ENCODE measurements around the gene SRRM3. TPM values are rescaled to one million over a fixed set of nuclear protein-coding genes. Genes with fewer than 3 reads are reported as not detected.

Gene SRRM3
- total and polyA plus RNA-seq, 2 experiments from 2014 or later = 0.39 to 0.65 TPM

DNA sequence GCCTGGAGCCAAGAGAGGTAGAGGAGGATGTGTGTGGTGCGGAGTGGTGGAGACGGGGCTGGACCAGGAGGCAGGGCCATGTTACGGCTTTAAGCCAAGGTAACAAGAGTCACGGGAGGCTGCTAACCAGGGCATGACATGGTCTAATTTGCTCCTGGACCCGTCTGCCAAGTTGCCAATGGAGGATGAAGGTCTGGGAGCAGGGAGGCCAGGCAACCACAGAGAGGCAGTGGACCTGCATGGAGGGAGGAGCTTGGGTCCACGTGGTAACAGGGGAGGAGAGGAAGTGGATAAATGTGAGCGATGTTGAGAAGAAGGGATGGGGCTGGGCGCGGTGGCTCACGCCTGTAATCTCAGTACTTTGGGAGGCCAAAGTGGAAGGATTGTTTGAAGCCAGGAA is 31.0 kb downstream of the SRRM3 start:
- Histone ChIP-seq H3K27ac (no peak overlapping the region), H3K4me1 (ENCODE audit: insufficient read depth) (no peaks in the 10 kb centered on the region), H3K9ac (no peak overlapping the region), H3K27me3 (replicated peaks; ENCODE audit: insufficient read depth) (0 out of 2 replicates have a peak, but pooled peaks cover 6% of the 10 kb centered on the region), H3F3A (ENCODE audit: insufficient read depth) (no peaks in the 10 kb centered on the region), H2AFZ (no peak overlapping the region), H3K4me2 (ENCODE audit: unreplicated experiment) (no peak overlapping the region), H3K9me2 (ENCODE audit: insufficient read depth) (no peaks in the 10 kb centered on the region), H3K79me2 (ENCODE audit: insufficient read depth) (no peaks in the 10 kb centered on the region), H3K4me3 (no peak overlapping the region), H3K36me3 (ENCODE audit: low read depth) (no peaks in the 10 kb centered on the region), H4K20me1 (ENCODE audit: insufficient read depth) (no peaks in the 10 kb centered on the region), H3K9me3 (ENCODE audit: low read depth) (no peaks in the 10 kb centered on the region)
- in situ Hi-C loops (cut with MboI) = no loop called here
- DNase-seq = no peak
- WGBS, 2 experiments (ENCODE audit: low coverage in 1 of 2, low lambda C conversion rate in 2 of 2, missing lambda C conversion rate in 2 of 2) = 55 to 56% methylated on average over 9 to 10 of the region's 10 CpGs
- no peak for TF ChIP-seq EZH2phosphoT487 (IDR thresholded peaks at IDR 0.05; ENCODE audit: insufficient read depth, low read depth)
- no peak for TF ChIP-seq EZH2 (IDR thresholded peaks at IDR 0.05; ENCODE audit: insufficient read depth, poor library complexity, severe bottlenecking)

DNA sequence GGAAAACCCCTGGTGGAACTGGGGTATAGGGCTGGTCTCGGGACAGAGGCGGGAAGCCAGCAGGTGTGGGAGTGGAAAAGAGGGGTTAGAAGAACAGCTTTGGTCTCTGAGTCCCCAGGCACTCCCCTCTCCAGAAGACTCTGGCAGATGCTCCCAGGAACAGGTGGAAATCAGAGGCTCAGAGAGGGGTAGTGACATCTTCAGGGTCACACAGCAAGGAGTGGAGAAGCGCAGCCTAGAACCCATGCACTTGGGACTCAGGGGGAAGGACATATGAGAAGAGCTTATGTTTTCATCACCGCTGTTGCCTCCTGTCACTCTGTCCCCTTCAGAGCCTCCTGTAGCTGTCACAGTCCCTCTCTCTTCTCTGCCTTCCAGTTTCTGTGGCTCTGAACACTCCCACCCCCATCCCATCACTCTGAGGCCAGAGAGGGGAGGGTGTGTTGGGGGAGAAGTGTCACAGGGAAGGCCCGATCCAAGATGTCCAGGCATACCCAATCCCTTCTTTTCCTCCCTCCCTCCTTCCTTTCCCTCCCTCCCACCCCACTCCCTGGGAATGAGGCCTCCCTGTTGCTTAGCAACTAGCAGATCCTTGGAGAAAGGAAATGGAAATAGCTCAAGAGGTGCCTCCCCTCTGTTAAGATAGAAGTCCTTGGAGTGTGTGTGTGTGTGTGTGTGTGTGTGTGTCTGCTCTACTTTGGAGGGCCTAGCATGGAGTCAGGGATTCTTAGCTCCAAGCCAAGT is 32.0 kb downstream of the SRRM3 start:
- WGBS, 2 experiments (ENCODE audit: low coverage in 1 of 2, low lambda C conversion rate in 2 of 2, missing lambda C conversion rate in 2 of 2) = 62 to 63% methylated on average over 5 of the region's 5 CpGs
- Histone ChIP-seq H3K9ac (no peak overlapping the region), H3F3A (ENCODE audit: insufficient read depth) (no peaks in the 10 kb centered on the region), H3K36me3 (ENCODE audit: low read depth) (no peaks in the 10 kb centered on the region), H4K20me1 (ENCODE audit: insufficient read depth) (no peaks in the 10 kb centered on the region), H3K4me2 (ENCODE audit: unreplicated experiment) (no peak overlapping the region), H3K9me2 (ENCODE audit: insufficient read depth) (no peaks in the 10 kb centered on the region), H3K27me3 (replicated peaks; ENCODE audit: insufficient read depth) (0 out of 2 replicates have a peak, but pooled peaks cover 6% of the 10 kb centered on the region), H3K27ac (no peak overlapping the region), H3K79me2 (ENCODE audit: insufficient read depth) (no peaks in the 10 kb centered on the region), H3K4me3 (no peak overlapping the region), H3K9me3 (ENCODE audit: low read depth) (no peaks in the 10 kb centered on the region), H3K4me1 (ENCODE audit: insufficient read depth) (no peaks in the 10 kb centered on the region), H2AFZ (no peak overlapping the region)
- peak; percentile 14 for DNase-seq
- in situ Hi-C loops (cut with MboI) = no loop called here
- TF ChIP-seq EZH2phosphoT487 (IDR thresholded peaks at IDR 0.05; ENCODE audit: insufficient read depth, low read depth) (no peak), EZH2 (IDR thresholded peaks at IDR 0.05; ENCODE audit: insufficient read depth, poor library complexity, severe bottlenecking) (no peak)

DNA sequence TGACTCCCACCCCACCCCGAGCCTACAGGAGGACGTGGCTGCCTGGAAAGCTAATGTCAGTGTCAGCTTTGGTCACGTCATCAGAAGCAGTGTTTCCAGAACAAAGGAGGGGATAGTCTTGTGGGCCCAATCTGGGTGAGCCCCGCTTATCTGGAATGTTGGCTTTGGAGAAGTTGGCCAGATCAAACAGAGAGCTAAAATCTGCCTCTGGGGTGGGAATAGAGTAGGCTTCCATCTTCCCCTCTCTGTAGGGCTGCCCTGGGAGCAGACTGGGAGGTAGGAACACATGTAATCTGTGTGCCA is 32.5 kb downstream of the SRRM3 start:
- Histone ChIP-seq H3K27me3 (replicated peaks; ENCODE audit: insufficient read depth) (0 out of 2 replicates have a peak, but pooled peaks cover 6% of the 10 kb centered on the region), H3F3A (ENCODE audit: insufficient read depth) (no peaks in the 10 kb centered on the region), H3K4me2 (ENCODE audit: unreplicated experiment) (no peak overlapping the region), H3K9me3 (ENCODE audit: low read depth) (no peaks in the 10 kb centered on the region), H3K9me2 (ENCODE audit: insufficient read depth) (no peaks in the 10 kb centered on the region), H4K20me1 (ENCODE audit: insufficient read depth) (no peaks in the 10 kb centered on the region), H3K27ac (no peak overlapping the region), H3K36me3 (ENCODE audit: low read depth) (no peaks in the 10 kb centered on the region), H3K4me3 (no peak overlapping the region), H2AFZ (no peak overlapping the region), H3K79me2 (ENCODE audit: insufficient read depth) (no peaks in the 10 kb centered on the region), H3K9ac (no peak overlapping the region), H3K4me1 (ENCODE audit: insufficient read depth) (no peaks in the 10 kb centered on the region)
- 46% methylated on average over 4 of the region's 4 CpGs for WGBS, 2 experiments (ENCODE audit: low coverage in 1 of 2, low lambda C conversion rate in 2 of 2, missing lambda C conversion rate in 2 of 2)
- DNase-seq = no peak
- TF ChIP-seq EZH2 (IDR thresholded peaks at IDR 0.05; ENCODE audit: insufficient read depth, poor library complexity, severe bottlenecking) = no peak
- TF ChIP-seq EZH2phosphoT487 (IDR thresholded peaks at IDR 0.05; ENCODE audit: insufficient read depth, low read depth) = no peak
- in situ Hi-C loops (cut with MboI) = no loop called here

DNA sequence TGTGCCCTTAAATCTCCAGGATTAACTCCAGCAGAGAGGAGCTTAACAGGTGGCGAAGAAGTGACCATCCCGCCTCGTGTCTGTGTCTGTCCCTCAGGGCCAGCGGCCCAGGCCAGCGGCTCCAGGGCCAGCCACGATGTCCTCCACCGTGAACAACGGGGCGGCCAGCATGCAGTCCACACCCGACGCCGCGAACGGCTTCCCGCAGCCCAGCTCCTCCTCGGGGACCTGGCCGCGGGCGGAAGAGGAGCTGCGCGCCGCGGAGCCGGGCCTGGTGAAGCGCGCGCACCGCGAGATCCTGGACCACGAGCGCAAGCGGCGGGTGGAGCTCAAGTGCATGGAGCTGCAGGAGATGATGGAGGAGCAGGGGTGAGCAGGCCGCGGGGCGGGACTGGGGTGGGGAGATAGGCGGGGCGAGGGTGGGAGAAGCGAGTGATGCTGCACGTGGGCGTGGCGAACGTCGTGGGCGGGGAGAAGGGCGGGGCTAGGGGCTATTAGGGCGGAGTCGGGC is 33.3 kb downstream of the SRRM3 start:
- H3K36me3 ChIP-seq (ENCODE audit: low read depth) = no peaks in the 10 kb centered on the region
- H3F3A ChIP-seq (ENCODE audit: insufficient read depth) = no peaks in the 10 kb centered on the region
- H3K27ac ChIP-seq = no peak overlapping the region
- peak overlapping the region; percentile 36; the same call in 1 of the 2 replicates for H3K9ac ChIP-seq
- H3K9me3 ChIP-seq (ENCODE audit: low read depth) = no peaks in the 10 kb centered on the region
- H3K4me1 ChIP-seq (ENCODE audit: insufficient read depth) = no peaks in the 10 kb centered on the region
- DNase-seq = peak; percentile 90
- H3K4me3 ChIP-seq = peak overlapping the region; percentile 65
- WGBS, 2 experiments (ENCODE audit: low coverage in 1 of 2, low lambda C conversion rate in 2 of 2, missing lambda C conversion rate in 2 of 2) = 4% methylated on average over 33 to 41 of the region's 48 CpGs
- in situ Hi-C loops (cut with MboI) = no loop called here
- H3K9me2 ChIP-seq (ENCODE audit: insufficient read depth) = no peaks in the 10 kb centered on the region
- H2AFZ ChIP-seq = peak overlapping the region; percentile 82
- peak overlapping the region; percentile 32 for H3K4me2 ChIP-seq (ENCODE audit: unreplicated experiment)
- no peak for TF ChIP-seq EZH2 (IDR thresholded peaks at IDR 0.05; ENCODE audit: insufficient read depth, poor library complexity, severe bottlenecking)
- no peaks in the 10 kb centered on the region for H4K20me1 ChIP-seq (ENCODE audit: insufficient read depth)
- no peaks in the 10 kb centered on the region for H3K79me2 ChIP-seq (ENCODE audit: insufficient read depth)
- 0 out of 2 replicates have a peak, but pooled peaks cover 6% of the 10 kb centered on the region for H3K27me3 ChIP-seq (replicated peaks; ENCODE audit: insufficient read depth)
